ENCODE results near the gene ASB17. TPM values are rescaled to one million over a fixed set of nuclear protein-coding genes. Genes with fewer than 3 reads are reported as not detected.

Gene ASB17
- total and polyA plus RNA-seq, 9 donors: not detected

Other genes with a start within 250 kb of the ASB17 start
- 59.8 TPM for gene ACADM, start 207.7 kb downstream of the ASB17 start, total RNA-seq
- gene ACADM, start 207.7 kb downstream of the ASB17 start, polyA plus RNA-seq (ENCODE audit: insufficient read depth in 1 of 8, insufficient read length in 8 of 8, low replicate concordance in 1 of 8): 10 to 100 TPM; 50.4 to 65.8 (median 59.9) TPM
- 85.0 TPM for gene RABGGTB, start 146.1 kb downstream of the ASB17 start, total RNA-seq
- 100 to 1,000 TPM in 1 of 8 donors, 10 to 100 TPM in 7; 71.6 to 101 (median 76.1) TPM for gene RABGGTB, start 146.1 kb downstream of the ASB17 start, polyA plus RNA-seq (ENCODE audit: insufficient read depth in 1 of 8, insufficient read length in 8 of 8, low replicate concordance in 1 of 8)
- gene MSH4, start 135.5 kb downstream of the ASB17 start, total RNA-seq: 0.44 TPM
- gene MSH4, start 135.5 kb downstream of the ASB17 start, polyA plus RNA-seq (ENCODE audit: insufficient read depth in 1 of 8, insufficient read length in 8 of 8, low replicate concordance in 1 of 8): under 1 TPM; 0.09 to 0.65 (median 0.29) TPM
- 9.0 TPM for gene ST6GALNAC3, start 142.3 kb upstream of the ASB17 start, total RNA-seq
- gene ST6GALNAC3, start 142.3 kb upstream of the ASB17 start, polyA plus RNA-seq (ENCODE audit: insufficient read depth in 1 of 8, insufficient read length in 8 of 8, low replicate concordance in 1 of 8): 1 to 10 TPM; 3.6 to 7.4 (median 6.3) TPM

All from muscle of leg (tissue), 9 donors.